G401.6 (cell line): ENCODE results near the gene ARID1B.

Source experiments
- FAIRE-seq: peaks from 2 replicates; lab custom pipeline; 2012; peaks lifted over from hg19 to GRCh38; lab: Jason Lieb, UNC

The ARID1B gene

GRCh38 chr6:157246771-157247484 lies 469.8 kb downstream of the ARID1B start:
- no peak for FAIRE-seq

GRCh38 chr6:157248264-157248663 lies 471.1 kb downstream of the ARID1B start:
- no peak for FAIRE-seq

DNA sequence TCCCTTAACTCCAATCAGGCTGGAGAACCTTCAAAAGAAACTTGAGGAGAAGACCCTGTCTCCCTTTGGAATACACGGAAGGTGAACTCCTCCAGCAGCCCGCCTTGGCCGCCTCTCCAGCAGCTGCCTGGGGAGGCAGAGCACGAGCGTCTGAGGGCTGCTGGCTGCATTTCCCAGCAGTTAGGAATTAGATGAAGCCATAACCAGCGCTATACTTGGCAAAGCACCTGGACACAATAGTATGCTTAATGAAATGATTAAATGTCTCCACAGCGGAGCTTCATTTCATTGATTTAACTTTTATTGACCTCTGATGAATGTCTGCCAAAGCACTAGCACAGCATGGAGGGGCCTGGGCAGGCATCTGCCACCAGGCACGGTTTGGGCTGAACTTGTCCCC lies 472.6 kb downstream of the ARID1B start:
- no peak for FAIRE-seq

DNA sequence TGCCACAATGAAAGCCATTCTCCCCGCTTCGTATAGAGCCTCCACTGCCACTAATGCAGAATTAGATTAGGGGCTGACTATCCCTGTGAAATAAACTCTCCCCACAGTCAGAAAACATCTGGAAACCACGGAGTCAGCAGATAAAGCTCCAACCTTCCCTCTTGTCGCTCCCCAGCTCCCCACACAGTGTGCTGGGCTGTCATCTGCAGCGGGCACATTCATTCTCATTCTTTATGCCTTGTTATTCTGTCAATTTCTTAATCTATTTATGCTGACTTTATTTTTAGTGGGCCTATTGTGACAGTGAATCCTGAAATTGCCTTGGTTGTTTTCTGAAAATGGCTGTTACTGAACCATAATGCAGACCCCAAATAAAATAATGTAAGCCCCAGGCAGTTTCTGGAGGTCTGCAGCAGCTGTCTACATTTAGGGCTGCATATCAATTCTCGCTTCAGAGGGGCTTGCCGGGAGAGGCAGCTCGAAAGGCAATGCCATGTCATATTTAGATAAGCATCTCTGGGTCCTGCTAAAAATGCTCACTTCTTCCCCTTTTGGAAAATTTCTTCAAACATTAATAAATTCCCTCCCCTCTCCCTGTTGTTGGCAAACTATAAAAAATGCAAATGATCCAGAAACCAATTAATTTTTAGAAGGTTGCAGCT lies 474.5 kb downstream of the ARID1B start:
- FAIRE-seq, result no peak

- FAIRE-seq, result no peak
Observed at GRCh38 chr6:157253017-157253416, 475.8 kb downstream of the ARID1B start.

- FAIRE-seq, result no peak
Observed at GRCh38 chr6:157253699-157254098, 476.5 kb downstream of the ARID1B start.

GRCh38 chr6:157254538-157254937 lies 477.4 kb downstream of the ARID1B start:
- no peak for FAIRE-seq

DNA sequence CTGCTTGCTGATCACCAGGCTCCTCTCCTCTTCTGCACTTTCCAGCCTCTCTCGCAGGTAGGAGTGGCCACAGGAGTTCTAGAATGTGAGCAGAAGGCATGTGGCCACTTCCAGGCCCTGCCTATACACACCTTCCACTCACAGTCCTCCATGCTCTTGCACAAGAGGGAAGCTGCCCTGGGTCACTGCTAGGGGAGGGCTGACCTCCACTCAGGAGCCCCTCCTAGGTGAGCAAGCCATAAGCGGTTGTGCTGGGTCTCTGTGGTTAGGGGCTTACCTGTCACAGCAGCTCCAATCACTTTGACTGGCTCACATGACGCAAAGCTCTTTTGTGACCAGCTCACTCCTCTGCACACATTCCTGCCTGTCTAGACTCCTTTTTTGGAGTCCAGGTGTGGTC lies 477.9 kb downstream of the ARID1B start:
- no peak for FAIRE-seq

- FAIRE-seq, result no peak
Observed at GRCh38 chr6:157258878-157259277, 481.7 kb downstream of the ARID1B start.

DNA sequence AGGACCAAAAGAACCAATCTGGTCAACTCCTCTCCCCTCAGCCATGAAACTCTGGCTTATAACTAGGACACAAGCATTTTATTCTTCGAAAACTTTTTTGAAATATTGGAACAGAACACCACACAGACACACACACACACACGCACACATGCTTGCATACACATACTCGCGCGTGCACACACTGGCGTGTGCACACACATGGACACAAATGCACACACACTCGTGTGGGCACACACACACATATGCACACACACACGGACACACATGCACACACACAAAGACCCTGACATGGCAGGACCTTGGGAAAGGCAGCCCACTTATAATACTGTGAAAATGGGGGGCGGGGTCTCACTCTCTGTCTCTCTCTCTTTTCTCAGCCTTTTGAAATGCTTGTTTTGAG lies 482.3 kb downstream of the ARID1B start:
- FAIRE-seq, result no peak
